HepG2 (cell line): ENCODE measurements around the gene POLD3. TPM values are rescaled to one million over a fixed set of nuclear protein-coding genes. Genes with fewer than 3 reads are reported as not detected.

Source experiments
- ATAC-seq: fragments of 200-7000 bp; cut with Tn5 transposase; 3 replicates; pipeline ENCODE4 v1.9.1; 2020; ENCODE audit warnings: mild to moderate bottlenecking, moderate library complexity
- BruUV-seq: library from RNA; stranded (reverse); fragments of 400-500 nt; replicated peaks from 2 replicates; lab custom pipeline; 2021; lab: Mats Ljungman, UMichigan
- CTCF ChIA-PET: fragments of 300-600 bp; formaldehyde crosslinking; extraction: SDS; loops from one replicate; lab custom pipeline; 2021; ENCODE audit warnings: low total read pairs, inconsistent platforms, low intra/inter-chr PET ratio; lab: Yijun Ruan, JAX
- POLR2A ChIA-PET: fragments of 350-600 bp; sonication (Branson Sonifier 250); formaldehyde crosslinking; loops from one replicate; lab custom pipeline; 2020; ENCODE audit warnings: antibody characterized with exemption, inconsistent platforms; lab: Yijun Ruan, JAX
- DNase-seq: peaks from one replicate; pipeline ENCODE4 v3.0.0-alpha.2; 2015; ENCODE audit warnings: low spot score
- FAIRE-seq: peaks from 3 replicates; lab custom pipeline; 2011; peaks lifted over from hg19 to GRCh38; lab: Jason Lieb, UNC
- H2AFZ ChIP-seq: one replicate; pipeline ENCODE4 v1.6.1; 2011; ENCODE audit warnings: low read length, inconsistent platforms
- H3K27ac ChIP-seq: fragments of 300-600 bp; 3 replicates; pipeline ENCODE4 v1.8.0; 2011; ENCODE audit warnings: mixed run types, mild to moderate bottlenecking, mixed read lengths, low read length, inconsistent platforms; ENCODE audit not compliant: insufficient read depth; ENCODE audit errors: extremely low read length
- H3K27me3 ChIP-seq, 2 experiments: fragments of 200-600 bp in 1 of 2; 2 replicates in 1 of 2; 3 replicates in 1 of 2; pipeline versions ENCODE4 v1.6.0 to v1.8.0; 2011; ENCODE audit warnings: low read length in 2 of 2, mild to moderate bottlenecking in 2 of 2, moderate library complexity in 2 of 2, inconsistent platforms in 1 of 2; ENCODE audit not compliant: insufficient read depth in 2 of 2, control insufficient read depth in 1 of 2
- H3K36me3 ChIP-seq, 2 experiments: fragments of 200-600 bp in 1 of 2; replicated peaks in 1 of 2; 2 replicates in 1 of 2; 3 replicates in 1 of 2; pipeline versions ENCODE4 v1.5.1 to v1.8.0; 2011; ENCODE audit warnings: low read length in 2 of 2, inconsistent platforms in 1 of 2; ENCODE audit not compliant: insufficient read depth in 2 of 2, control insufficient read depth in 1 of 2
- H3K4me1 ChIP-seq: 2 replicates; pipeline ENCODE4 v1.5.1; 2012; ENCODE audit warnings: low read length, inconsistent platforms; ENCODE audit not compliant: insufficient read depth
- H3K4me2 ChIP-seq: 2 replicates; pipeline ENCODE4 v1.6.0; 2011; ENCODE audit warnings: low read depth, low read length, inconsistent platforms
- H3K4me3 ChIP-seq, 3 experiments: fragments of 200-600 bp in 1 of 3; sonication (generic), shearing (Covaris generic) in 1 of 3; replicated peaks in 1 of 3; 2 replicates each; pipeline ENCODE4 v1.5.1; 2011 to 2016; ENCODE audit warnings: low read length in 3 of 3, inconsistent platforms in 2 of 3, low read depth in 2 of 3, mild to moderate bottlenecking in 2 of 3, control low read depth in 1 of 3, mixed read lengths in 1 of 3; ENCODE audit not compliant: insufficient read depth in 1 of 3
- H3K79me2 ChIP-seq: one replicate; pipeline ENCODE4 v1.6.1; 2011; ENCODE audit warnings: low read length, inconsistent platforms; ENCODE audit not compliant: insufficient read depth
- H3K9ac ChIP-seq: 2 replicates; pipeline ENCODE4 v1.6.0; 2011; ENCODE audit warnings: mild to moderate bottlenecking, low read depth, low read length, inconsistent platforms; ENCODE audit not compliant: insufficient read depth
- H3K9me3 ChIP-seq: 2 replicates; pipeline ENCODE4 v1.5.1; 2012; ENCODE audit warnings: mild to moderate bottlenecking, low read length
- H4K20me1 ChIP-seq: 2 replicates; pipeline ENCODE4 v1.6.0; 2011; ENCODE audit warnings: inconsistent platforms, mild to moderate bottlenecking, low read length, moderate library complexity; ENCODE audit not compliant: insufficient read depth
- CCDC6 ChIP-seq: sonication (generic); formaldehyde crosslinking; IDR thresholded peaks from 2 replicates; pipeline ENCODE4 v1.8.1; 2022; ENCODE audit warnings: mild to moderate bottlenecking, missing genetic modification reagents, moderate library complexity
- EED ChIP-seq: sonication (generic); formaldehyde crosslinking; IDR thresholded peaks from 2 replicates; pipeline ENCODE4 v1.5.0; 2020; ENCODE audit warnings: mild to moderate bottlenecking, missing genetic modification reagents
- GATAD1 ChIP-seq: IDR thresholded peaks from 2 replicates; pipeline ENCODE4 v1.6.1; 2016; ENCODE audit warnings: missing genetic modification reagents, missing compliant biosample characterization
- MAFK ChIP-seq, 2 experiments: IDR thresholded peaks in 1 of 2; conservative IDR thresholded peaks in 1 of 2; 2 replicates each; pipeline ENCODE4 v1.6.1; 2011; ENCODE audit warnings: improper control_type of control experiment in 2 of 2, low read length in 2 of 2
- NFE2 ChIP-seq: sonication (generic); formaldehyde crosslinking; IDR thresholded peaks from 2 replicates; pipeline ENCODE4 v1.4.0; 2020; ENCODE audit warnings: missing genetic modification reagents
- NFE2L2 ChIP-seq: fragments of 150-350 bp; IDR thresholded peaks from 2 replicates; pipeline ENCODE4 v1.6.1; 2014; ENCODE audit warnings: low read length
- REPIN1 ChIP-seq: sonication (generic); formaldehyde crosslinking; IDR thresholded peaks from 2 replicates; pipeline ENCODE4 v1.8.0; 2022; ENCODE audit warnings: missing genetic modification reagents, low read depth, mild to moderate bottlenecking, borderline replicate concordance
- THAP9 ChIP-seq: sonication (generic); formaldehyde crosslinking; IDR thresholded peaks from 2 replicates; pipeline ENCODE4; 2020; ENCODE audit warnings: missing genetic modification reagents, mild to moderate bottlenecking, borderline replicate concordance
- ZFP82 ChIP-seq: sonication (generic); formaldehyde crosslinking; IDR thresholded peaks from 2 replicates; pipeline ENCODE4 v1.5.1; 2020; ENCODE audit warnings: mild to moderate bottlenecking, missing genetic modification reagents, borderline replicate concordance
- ZKSCAN8 ChIP-seq: IDR thresholded peaks from 2 replicates; pipeline ENCODE4 v1.6.1; 2016; ENCODE audit warnings: borderline replicate concordance, missing genetic modification reagents, missing compliant biosample characterization
- WGBS: methylation state at CpG from one replicate; pipeline ENCODE4 v1.1.6; 2017; ENCODE audit warnings: low lambda C conversion rate; 5-methylcytosine and 5-hydroxymethylcytosine counted together
- in situ Hi-C: cut with HindIII; loops from 2 replicates; pipeline ENCODE4 v1.10.0; 2017; ENCODE audit warnings: low pct_unique_long_range_greater_than_20kb; ENCODE audit not compliant: extremely low pct_ligation_motif_present
- intact Hi-C: fragments of 100-400 bp; cut with micrococcal nuclease; formaldehyde crosslinking; loops from one replicate; pipeline ENCODE4 v1.10.0; 2022; ENCODE audit not compliant: unreplicated experiment
- polyA plus RNA-seq, 8 experiments: library from polyadenylated mRNA; depleted of rRNA in 3 of 8; stranded (reverse) in 7 of 8; unstranded in 1 of 8; fragments of >200 nt; fragmentation: Illumina TruSeq in 4 of 8; extraction: Trizol in 4 of 8; gene quantifications; 2 replicates each; pipeline versions ENCODE4 v1.2.1 to v1.2.3, GENCODE V29; 2011 to 2016; ENCODE audit warnings: low read depth in 4 of 8, missing spikeins in 1 of 8, mixed read lengths in 1 of 8; ENCODE audit not compliant: insufficient read depth in 1 of 8
- total RNA-seq, 5 experiments: library from RNA; depleted of rRNA; stranded (reverse); fragments of >200 nt; fragmentation: Illumina TruSeq; extraction: Trizol; gene quantifications; 2 replicates each; pipeline ENCODE4 v1.2.3, GENCODE V29; 2016; ENCODE audit warnings: low read depth in 1 of 5

The POLD3 gene
- total and polyA plus RNA-seq, 2 of the 13 experiments (the other 11 are each of a cell fraction or from before 2014, with no cell fraction given), result 6.3 to 18.9 TPM

- no peak overlapping the region for H3K4me3 ChIP-seq
- CTCF ChIA-PET, result no interaction called here
- peaks cover 0 to 29% of the 10 kb centered on the region in 2 experiments; a peak in 2 of 5 replicates for H3K27me3 ChIP-seq
- no peak overlapping the region for H3K4me2 ChIP-seq
- H3K79me2 ChIP-seq, result no peaks in the 10 kb centered on the region
- POLR2A ChIA-PET, result no interaction called here
- FAIRE-seq, result no peak
- no peak overlapping the region for H3K9ac ChIP-seq
- intact Hi-C loops, result no loop called here
- 70% methylated on average over 1 of the region's 2 CpGs for WGBS
- H3K4me1 ChIP-seq, result no peaks in the 10 kb centered on the region
- in situ Hi-C loops, result no loop called here
- no TSS peak for BruUV-seq
- no peak overlapping the region for H3K27ac ChIP-seq
- DNase-seq, result no peak
- no peak for ATAC-seq
- H3K9me3 ChIP-seq, result peaks cover 13% of the 10 kb centered on the region
- no peaks in the 10 kb centered on the region for H4K20me1 ChIP-seq
- TF ChIP-seq CCDC6 (CRISPR knock-in tag) (no peak), EED (CRISPR knock-in tag) (no peak), NFE2L2 (peak; percentile 76), GATAD1 (CRISPR knock-in tag) (no peak), ZKSCAN8 (CRISPR knock-in tag) (no peak), THAP9 (CRISPR knock-in tag) (no peak), NFE2 (CRISPR knock-in tag) (0 out of 2 replicates have a peak, but pooled peaks have one; percentile 20), MAFK (conservative IDR thresholded peaks at IDR 0.05 in 1 of 2, IDR thresholded peaks at IDR 0.05 in 1 of 2; ENCODE audit: low read length in 2 of 2) (peak; percentile 35 to 41; a peak in 3 of 4 replicates), ZFP82 (CRISPR knock-in tag) (no peak), REPIN1 (CRISPR knock-in tag) (no peak)
- no peak overlapping the region for H2AFZ ChIP-seq
- no peaks in the 10 kb centered on the region for H3K36me3 ChIP-seq
These were observed 48.4 kb upstream of the POLD3 start for GRCh38 chr11:74543991-74544390.
